ENCODE measurements around the gene NHLH2.
A peak's percentile ranks its signal among the peaks of the same experiment; 100 is the strongest.

The NHLH2 gene

DNA sequence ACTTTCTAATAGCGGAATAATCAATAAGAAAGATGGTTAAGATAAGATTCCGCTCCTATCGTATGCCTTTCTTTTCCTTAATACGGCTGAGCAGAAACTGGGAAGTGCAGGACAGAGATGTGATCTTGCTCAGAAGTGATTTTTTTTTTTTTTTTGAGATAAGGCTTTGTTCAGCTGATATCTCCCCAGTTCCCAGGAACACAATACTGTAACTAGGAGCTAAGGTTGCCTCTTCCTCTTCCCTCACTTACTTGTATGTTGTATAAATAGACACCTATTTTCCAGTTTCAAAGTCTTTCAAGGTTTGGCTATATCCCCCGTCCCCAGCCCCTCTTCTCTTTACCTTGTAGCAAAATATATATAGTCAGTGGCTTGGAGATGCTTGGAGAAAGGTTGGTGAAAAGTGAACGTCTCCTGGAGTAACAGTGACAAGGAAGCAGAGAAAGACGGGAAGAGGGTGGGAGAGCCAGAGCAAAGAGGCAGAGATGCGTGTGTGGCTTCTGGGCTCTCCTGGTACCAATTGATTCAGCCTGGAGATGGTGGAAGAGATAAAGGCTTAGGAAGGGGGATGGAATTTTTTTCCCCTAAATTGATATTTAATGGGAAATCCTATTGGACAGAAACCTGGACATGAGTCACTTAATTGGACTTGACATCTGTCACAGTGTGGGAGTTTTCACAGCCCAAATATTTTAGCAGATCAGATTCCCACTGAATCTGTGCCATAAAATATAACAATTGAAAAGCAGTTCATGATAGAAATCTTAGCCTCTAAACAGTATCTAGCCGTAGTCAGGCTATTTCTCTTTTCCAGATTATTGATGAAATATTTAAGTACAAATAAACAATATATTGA lies at the start of gene NHLH2:
Gene NHLH2 (minus strand): TSS at position 522 of the 856 bp plus-strand sequence. CDS start 2,754 bp downstream, outside the sequence.
- no peak for DNase-seq (ENCODE audit: low read depth, low spot score)

DNA sequence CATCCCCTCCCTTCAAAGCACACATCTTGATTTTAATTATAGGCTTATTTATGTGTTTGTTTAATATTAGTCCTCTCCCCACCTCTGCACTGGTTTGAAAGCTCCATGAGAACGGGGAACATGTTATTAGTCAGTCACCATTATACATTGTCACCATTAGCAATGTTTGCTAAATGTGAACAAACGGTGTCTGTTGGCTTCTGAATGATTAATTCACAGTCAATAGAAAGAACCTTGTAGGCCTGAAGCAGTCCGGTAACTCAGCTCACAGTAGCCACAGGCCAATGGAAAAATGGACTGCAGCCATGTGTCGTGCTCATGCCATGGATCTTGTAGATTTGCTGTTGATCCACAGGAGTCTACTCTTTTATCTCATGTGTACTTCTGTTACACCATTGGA lies 49.7 kb upstream of the NHLH2 start:
- DNase-seq (ENCODE audit: low read depth, low spot score) = no peak

DNA sequence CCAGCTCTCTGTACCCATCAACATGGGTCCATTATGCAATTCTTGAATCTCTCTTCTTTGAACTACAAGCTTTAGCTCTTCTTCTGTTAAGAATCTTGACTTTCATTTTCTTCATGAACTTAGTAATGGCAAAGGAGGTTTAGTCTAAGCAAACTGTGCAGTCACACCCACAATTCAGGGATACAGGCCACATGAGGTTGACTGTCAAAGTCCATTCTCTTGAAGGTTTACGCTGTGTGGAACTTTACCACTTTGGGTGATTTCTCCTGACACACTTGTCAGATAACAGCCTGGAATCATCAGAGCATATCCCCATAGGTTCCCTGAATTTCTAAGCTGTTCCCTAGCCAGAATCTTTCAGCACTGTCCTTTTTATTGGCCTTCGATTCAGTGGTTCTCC lies 48.0 kb upstream of the NHLH2 start:
- DNase-seq (ENCODE audit: low read depth, low spot score) = no peak

DNA sequence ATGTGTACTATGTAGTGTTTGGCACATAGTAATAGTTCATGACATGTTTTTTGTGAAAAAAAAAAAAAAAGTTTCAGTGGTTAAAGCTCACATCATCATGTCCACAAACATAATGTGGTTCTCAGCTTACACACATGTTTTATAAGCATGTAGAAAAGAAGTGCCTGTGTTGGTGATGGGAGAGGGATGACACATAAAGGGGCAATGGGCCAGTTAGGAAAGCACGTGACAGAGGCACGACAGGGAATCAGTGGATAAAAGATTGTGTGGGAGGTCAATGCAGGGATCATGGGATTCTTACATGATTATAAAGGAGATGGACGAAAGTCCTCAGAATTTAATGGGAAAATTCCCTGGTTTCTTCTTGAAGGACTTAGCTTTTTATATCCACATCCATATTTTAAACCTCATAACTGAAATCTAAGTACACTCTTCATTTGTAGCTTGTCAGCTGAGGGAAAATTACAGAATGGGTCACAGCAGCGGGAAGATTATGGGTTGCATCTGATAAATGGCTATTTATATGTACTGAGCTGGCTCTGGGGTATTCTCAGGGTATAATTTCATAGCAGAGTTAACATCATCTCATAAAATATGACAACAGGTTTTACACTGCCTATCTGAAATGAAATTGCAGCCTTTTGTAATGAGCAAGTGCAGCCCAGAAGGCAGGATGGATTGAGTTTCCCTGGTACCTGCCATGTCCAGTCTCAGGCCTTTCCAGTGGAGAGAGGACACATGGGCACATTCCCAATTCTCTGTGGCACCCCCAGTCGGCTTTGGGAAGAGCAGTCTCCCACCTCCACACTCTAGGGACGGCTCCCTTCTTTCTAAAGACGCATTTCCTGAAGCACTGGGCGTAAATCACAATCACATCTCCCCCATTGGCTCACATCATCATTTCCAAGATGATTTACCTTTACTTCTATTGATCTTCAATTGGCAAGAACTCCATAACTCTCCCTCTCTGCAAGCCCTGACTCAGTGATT lies 42.3 kb upstream of the NHLH2 start:
- no peak for DNase-seq (ENCODE audit: low read depth, low spot score)

DNA sequence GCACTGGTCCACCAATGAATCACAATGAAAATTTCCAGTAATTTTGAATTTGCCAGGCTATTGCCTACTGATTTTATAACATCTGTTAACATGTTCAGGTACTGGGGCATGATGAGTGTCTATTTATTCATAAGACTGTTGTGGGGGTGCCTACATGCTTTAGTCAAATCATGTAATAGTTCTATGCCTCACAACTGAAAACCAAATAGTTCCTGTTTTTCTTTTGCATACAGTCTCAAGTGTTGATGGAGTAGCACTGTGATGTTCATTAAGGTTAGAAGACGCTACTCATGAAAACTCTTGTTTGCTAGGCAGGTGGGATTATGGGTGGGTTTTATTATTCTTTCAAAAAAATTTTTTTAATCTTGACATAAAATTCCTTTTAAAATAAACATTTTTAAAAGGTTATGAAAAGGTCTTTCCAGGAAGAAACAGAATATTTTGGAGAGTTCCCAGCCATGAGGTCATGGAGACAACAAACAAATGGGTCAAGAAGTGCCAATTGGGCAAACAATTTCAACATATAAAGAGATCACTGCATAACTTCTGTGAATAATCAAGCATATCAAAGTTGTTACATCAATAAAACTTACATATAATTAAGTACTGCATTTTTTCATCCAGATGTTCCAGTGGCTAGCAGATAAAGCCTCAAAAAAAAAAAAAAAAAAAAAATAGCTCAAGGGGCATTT lies 40.2 kb upstream of the NHLH2 start:
- no peak for DNase-seq (ENCODE audit: low read depth, low spot score)

DNA sequence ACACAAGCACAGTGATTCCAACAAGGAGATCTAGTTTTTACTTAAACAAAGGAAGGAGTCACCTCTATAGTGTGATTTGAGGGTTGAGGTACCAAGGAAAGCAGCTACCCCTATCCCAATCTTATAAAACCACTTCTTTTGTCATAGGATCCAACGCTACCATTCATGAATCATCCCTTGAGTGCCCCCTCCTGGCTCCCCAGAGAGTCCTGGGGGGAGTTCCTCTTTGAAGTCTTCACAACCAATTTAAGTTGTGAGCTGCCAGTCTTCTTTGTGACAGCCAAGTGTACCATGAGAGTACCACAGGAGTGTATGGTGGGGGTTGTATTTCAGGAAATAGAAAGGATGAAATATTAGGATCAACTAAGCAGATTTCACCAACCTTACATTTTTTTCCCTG lies 39.1 kb upstream of the NHLH2 start:
- DNase-seq (ENCODE audit: low read depth, low spot score) = no peak

DNA sequence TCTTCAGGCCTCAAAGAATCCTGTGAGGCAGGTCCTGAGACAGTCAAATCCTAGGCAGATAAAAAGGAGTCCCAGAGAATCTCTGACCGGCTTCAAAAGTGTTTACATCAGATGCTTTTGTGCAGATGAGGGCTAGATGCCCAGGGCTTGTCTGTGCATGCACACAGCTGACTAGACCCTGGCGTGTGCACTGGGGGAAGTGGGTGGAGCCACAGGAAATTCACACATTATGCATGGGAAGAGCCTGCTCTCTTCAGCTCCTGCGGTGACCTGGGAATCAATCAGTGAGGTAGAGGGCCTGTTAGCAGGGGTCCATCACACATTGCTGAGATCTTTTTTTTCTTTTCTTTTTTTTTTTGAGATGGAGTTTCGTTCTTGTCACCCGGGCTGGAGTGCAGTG lies 36.6 kb upstream of the NHLH2 start:
- DNase-seq (ENCODE audit: low read depth, low spot score) = no peak

DNA sequence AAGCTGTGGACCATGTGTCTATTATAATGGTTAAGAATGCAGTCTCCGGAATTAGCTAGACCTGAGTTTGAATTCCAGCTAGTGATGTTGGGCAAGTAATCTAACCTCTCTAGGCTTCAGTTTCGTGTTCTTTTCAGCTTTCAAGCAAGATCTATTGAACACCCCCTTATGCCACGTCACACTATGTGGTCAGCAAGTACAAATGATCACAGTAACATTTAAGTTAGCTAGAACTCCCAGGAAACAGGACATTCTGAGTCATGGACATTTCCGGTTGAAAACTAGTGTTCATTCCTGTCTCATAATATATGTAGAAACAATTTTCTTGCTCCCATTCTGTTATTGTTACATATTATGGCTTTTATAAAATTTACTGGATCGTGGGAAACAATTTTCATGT lies 34.0 kb upstream of the NHLH2 start:
- DNase-seq (ENCODE audit: low read depth, low spot score) = no peak

DNA sequence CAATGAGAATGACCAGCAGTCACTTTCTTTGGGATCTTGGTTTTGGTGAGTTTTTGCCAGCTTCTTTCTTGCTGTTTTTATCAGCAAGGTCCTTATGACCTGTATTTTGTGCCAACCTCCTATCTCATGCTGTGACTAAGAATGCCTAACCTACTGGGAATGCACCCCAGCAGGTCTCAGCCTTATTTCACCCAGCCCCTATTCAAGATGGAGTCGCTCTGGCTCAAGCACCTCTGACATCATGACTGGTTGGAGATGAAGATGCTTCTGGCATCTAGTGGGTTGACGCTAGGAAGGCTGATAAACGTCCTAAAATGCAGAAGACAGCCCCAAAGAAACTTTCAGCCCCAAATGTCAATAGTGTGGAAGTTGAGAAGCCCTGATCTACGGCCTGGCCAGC lies 33.6 kb upstream of the NHLH2 start:
- DNase-seq (ENCODE audit: low read depth, low spot score) = no peak

DNA sequence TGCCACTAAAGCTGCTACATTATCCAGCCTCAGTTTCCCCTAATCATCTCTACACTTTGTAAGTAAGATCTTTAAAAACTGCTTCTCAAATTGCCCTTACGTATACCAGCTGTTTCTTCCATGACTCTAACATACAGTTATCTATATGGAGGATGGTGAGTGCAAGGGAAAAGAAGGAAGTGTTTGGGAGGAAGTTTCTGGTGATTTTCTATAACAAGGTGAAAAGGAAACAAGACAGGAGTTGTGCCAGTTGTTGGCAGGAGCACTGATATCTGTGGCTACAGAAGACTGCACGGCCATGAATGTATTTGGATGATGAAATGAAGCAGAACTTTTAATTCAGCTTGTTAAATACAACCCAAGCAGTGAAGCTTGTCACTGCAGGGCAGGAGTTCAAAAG lies 32.3 kb upstream of the NHLH2 start:
- no peak for DNase-seq (ENCODE audit: low read depth, low spot score)

DNA sequence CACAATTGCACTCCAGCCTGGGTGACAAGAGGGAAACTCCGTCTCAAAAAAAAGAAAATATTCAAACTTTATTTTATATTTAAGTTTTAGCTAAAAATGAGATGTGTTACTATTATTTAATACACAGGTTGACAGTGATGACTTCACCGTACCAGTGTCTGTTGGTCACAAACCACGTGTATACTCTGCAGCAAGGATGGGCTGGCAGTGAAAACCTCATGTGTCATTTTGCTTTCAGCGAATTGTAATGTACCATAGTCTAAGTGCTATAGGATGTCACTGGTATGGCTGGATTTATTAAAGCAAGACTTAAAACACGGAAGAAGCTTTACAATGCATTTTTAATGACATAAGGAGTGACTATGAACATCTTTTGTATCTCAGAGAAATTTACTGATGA lies 28.1 kb upstream of the NHLH2 start:
- no peak for DNase-seq (ENCODE audit: low read depth, low spot score)

DNA sequence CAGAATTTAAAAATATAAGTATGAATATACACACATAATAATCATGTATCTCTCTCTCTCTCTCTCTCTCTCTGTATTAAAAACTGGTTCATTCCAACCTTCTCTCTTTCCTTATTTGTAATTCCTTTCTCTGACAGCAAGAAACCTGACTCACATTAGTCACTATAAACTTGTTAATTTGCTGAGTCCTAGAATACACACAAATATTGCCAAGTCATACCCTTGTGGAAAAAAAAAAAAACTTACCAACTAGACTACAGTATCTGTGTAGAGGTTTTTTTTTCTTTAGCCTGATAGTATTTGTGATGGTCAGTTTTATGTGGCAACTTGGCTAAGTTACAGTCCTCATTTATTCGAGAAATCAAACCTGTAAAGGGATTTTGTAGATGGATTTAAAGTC lies 26.3 kb upstream of the NHLH2 start:
- no peak for DNase-seq (ENCODE audit: low read depth, low spot score)

DNA sequence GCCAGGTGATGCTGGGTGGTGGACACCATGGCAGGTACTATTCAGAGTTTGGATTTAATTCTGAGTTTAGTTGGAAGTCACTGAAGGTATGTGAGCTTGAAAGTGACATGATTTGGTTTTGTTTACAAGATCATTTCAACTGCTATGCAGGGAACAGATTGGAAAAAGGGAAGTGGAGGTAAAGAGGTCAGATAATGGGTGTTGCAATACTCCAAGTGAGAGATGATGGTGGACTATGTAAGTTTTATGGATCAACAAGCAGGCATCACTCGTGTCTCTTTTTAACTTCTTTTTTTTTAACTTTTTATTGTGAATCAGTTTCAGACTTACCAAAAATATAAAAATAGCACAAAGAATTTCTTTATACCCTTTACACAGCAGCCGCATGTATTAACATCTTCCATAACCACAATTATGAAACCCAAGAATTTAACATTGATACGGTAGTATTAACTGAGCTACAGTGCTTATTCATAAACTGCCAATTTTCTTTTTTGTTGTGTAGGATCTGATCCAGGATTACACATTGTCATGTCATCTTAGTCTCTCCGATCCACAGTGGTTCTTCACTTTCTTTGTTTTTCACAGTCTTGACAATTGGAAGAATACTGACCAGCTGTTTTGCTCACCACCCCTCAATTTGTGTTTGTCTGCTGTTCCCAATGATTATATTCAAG lies 24.9 kb upstream of the NHLH2 start:
- no peak for DNase-seq (ENCODE audit: low read depth, low spot score)

DNA sequence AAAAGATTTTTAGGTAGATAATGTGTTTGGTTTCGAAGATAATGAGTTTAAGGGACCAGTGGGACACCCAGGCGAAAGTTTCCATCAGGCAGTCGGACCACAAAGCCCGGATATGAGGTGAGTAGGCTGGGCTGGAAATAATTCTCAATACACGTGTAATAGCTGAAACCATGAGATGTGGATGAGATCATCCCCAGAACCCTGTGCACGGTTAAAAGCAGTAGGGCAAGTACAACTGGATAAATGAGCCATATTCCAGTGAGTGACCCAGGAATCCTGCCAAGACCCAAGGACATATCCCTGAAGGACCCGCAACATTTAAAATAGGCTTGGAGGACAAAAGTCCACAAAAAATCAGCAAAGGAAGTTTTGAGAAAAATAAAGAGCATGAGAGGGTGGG lies 21.5 kb upstream of the NHLH2 start:
- no peak for DNase-seq (ENCODE audit: low read depth, low spot score)

DNA sequence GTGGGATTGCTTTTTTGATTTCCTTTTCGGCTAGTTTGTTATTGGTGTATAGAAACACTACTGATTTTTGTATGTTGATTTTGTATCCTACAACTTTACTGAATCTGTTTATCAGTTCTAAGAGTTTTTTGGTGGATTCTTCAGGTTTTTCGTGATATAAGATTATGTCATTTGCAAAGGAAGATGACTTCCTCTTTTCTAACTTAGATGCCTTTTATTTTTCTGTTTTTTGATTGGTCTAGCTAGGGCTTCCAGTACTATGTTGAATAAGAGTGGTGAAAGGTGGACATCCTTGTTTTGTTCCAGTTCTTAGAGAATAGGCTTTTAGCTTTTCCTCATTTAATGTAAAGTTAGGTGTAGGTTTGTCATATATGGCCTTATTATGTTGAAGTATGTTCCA lies 13.1 kb upstream of the NHLH2 start:
- DNase-seq (ENCODE audit: low read depth, low spot score) = no peak

DNA sequence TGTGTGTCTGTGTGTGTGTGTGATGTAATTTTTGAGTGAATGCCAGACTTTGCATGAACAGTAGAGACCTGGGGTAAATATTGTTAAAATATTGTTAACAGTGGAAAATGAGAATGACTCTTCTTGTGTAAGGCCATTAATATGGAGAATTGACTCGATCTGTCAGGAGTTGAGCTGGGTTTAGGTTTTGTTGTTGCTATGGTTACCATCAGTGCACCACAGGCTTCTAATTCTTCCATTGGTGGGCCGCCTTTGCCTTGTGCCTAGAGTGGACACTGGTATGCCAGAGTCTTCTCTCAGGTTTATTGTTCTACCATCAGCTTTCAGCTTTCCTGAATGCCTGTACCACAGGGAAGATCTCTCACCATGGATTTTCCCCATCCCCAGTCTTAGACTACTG lies 10.0 kb upstream of the NHLH2 start:
- DNase-seq (ENCODE audit: low read depth, low spot score) = no peak

DNA sequence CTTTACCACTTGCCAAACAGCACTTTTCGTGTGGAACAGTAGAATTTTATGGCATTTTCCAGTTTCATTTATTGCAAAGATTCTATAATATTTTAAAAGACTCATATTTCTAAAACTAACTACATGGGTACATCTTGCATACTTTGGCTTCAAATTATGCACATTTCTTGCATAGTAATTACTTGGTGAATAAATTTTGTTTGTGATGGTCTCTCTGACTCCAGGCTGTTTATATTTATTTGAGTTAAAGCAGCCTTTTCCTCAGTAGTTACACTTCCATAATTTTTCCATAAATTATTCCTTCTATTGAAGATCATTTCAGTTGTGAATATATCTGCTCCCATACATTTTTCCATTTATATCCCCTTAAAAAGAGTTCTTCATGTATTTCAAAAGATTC lies 6.9 kb upstream of the NHLH2 start:
- DNase-seq (ENCODE audit: low read depth, low spot score) = no peak

DNA sequence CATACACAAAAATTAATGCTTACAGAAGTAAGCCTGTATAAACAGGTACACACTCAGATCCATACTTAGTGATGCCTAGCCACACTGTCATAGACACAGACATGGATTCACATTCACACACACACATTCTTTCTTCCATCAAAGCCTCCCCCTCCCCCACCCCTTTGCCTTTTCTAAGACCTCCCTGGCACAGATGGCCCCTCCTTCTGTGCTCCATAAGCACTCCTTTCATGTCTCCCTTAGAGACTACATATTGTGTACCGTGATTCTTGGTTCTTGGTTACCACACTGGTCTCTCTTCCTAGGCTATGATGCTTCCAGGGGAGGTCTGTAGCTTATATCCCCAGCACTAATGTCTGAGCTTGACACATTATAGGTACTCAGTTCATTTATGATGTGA lies 2.0 kb upstream of the NHLH2 start:
- no peak for DNase-seq (ENCODE audit: low read depth, low spot score)

DNA sequence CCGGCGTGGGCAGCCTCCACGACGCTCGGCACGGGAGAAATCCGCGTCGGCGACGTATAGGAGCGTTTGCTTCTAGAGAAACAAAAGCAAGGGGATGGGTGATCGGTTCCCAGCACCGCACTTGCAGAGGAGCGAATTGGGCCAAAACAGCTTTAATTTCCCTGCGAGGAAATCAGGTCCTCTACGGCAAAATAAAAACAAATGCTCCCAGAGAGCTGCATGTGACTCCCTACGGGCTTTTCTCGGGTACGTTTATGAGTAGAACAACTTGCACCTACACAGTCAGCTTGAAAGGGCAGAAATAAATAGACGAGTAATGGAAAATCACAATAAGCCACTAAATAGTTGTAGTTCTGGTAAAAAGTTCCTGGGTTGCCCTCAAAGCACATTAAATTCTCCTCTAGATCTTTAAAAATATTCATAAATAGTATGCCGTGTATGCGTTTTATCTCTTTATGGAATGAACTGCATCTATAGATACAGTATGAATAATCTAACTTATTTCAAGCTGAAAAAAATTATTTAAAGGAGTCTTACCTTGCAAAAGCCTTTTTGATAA lies 1.2 kb downstream of the NHLH2 start:
- DNase-seq (ENCODE audit: low read depth, low spot score) = no peak

DNA sequence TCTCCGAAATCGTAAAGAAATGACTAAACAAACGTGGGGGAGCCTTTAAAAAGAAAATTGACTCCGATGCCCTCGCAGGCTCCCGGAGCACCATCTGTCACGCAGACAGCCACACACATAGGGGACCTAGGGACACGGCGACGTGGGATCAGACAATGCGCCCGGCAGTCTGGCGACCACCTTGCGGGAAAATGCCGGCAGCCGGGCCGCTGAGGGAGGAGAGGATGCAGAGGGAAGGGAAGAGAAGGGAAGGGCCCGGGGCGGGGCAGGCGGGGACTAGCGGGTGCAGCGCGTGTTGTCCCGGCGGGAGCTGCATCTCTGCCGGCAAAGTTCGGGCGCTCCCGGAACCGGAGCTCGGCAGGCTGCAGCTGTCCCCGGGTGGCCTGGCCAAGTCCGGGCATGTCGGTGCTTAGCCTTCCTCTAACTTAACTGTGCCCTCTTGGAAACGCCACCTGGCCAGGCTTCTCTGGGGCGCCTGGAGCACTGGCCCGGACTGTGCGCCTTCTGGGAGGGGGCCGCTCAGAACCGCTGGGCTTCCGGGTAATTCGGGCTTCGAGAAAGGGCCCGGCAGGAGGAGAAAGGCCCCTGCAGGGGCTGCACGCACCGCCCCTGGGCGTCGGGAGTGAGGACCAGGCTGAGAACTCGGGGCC lies 1.8 kb downstream of the NHLH2 start:
- peak; percentile 42 for DNase-seq (ENCODE audit: low read depth, low spot score)
